OCI-LY7 (cell line): Measurements from ENCODE around the gene NRCAM.

Experiments used
- CTCF ChIP-seq: fragments of 200-600 bp; sonication (generic); conservative IDR thresholded peaks from 2 replicates; pipeline ENCODE4 v1.5.1; 2014; ENCODE audit warnings: mild to moderate bottlenecking, antibody characterized with exemption, low read length, moderate library complexity, mixed read lengths
- EZH2phosphoT487 ChIP-seq: fragments of 200-600 bp; sonication (generic); IDR thresholded peaks from 2 replicates; pipeline ENCODE4 v1.6.1; 2018; ENCODE audit warnings: low read depth, borderline replicate concordance, mild to moderate bottlenecking, mixed run types, antibody characterized with exemption, low read length, moderate library complexity, mixed read lengths

DNA sequence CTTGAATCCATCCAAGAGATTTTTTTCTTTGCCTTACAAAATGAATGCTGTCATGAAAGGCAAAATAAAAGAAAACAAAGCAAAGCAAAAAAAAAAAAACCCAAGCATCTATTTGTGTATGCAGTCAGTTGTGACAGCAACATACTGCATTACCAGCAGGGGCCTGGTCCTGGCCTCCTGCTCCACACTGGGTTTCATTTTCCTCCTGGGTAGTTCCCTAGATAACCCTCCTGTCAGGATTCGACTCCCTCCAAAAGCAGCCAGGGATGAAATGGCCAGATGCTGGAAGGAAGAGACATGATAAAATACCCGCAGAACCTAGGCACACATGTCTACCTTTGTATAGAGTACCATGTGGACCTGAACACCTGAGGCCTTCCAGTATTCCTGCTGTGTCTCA lies 148.6 kb downstream of the NRCAM start:
- TF ChIP-seq EZH2phosphoT487 (no peak), CTCF (no peak)
